Measurements from ENCODE around the gene RBPMS2.

- TF ChIP-seq POLR2A (IDR thresholded peaks at IDR 0.05; ENCODE audit: low read depth, low read length), result no peak
- no peak for TF ChIP-seq MYC (IDR thresholded peaks at IDR 0.05; ENCODE audit: low read depth, low read length)
- TF ChIP-seq CTCF (IDR thresholded peaks at IDR 0.05; ENCODE audit: extremely low read depth in 1 of 2, insufficient read depth in 1 of 2, low read depth in 1 of 2, low read length in 2 of 2), result no peak
- TF ChIP-seq MAX (IDR thresholded peaks at IDR 0.05; ENCODE audit: insufficient read depth, insufficient read length), result no peak
- TF ChIP-seq JUN (IDR thresholded peaks at IDR 0.05; ENCODE audit: borderline replicate concordance, insufficient read depth, insufficient read length, low read depth), result no peak
- TF ChIP-seq FOS (IDR thresholded peaks at IDR 0.05; ENCODE audit: borderline replicate concordance, insufficient read depth, low read length), result no peak
- no peak for TF ChIP-seq POLR2AphosphoS5 (IDR thresholded peaks at IDR 0.05; ENCODE audit: insufficient read depth, low read depth, low read length)
Measured at GRCh38 chr15:64816452-64816851, 41.1 kb upstream of the RBPMS2 start.

All from endothelial cell of umbilical vein (primary cell).